H9 (cell line): ENCODE measurements around the gene NUP214. TPM values are rescaled to one million over a fixed set of nuclear protein-coding genes. Genes with fewer than 3 reads are reported as not detected.

Experiments used
- DNase-seq: peaks from one replicate; pipeline ENCODE4 v3.0.0-alpha.2; 2017
- H2AFZ ChIP-seq: one replicate; pipeline ENCODE4 v1.6.1; 2013; ENCODE audit warnings: mild to moderate bottlenecking, low read length, control low read depth, moderate library complexity
- H2AK5ac ChIP-seq: 2 replicates; pipeline ENCODE4 v1.6.1; 2013; ENCODE audit warnings: low read length, control low read depth, mixed read lengths; ENCODE audit not compliant: insufficient read length
- H2BK120ac ChIP-seq: one replicate; pipeline ENCODE4 v1.6.1; 2013; ENCODE audit warnings: low read depth, mild to moderate bottlenecking, low read length, control low read depth, inconsistent platforms; ENCODE audit not compliant: poor library complexity, severe bottlenecking
- H2BK12ac ChIP-seq: 2 replicates; pipeline ENCODE4 v1.6.1; 2013; ENCODE audit warnings: low read length, control low read depth, mixed read lengths, low read depth; ENCODE audit not compliant: insufficient read length
- H2BK15ac ChIP-seq: 2 replicates; pipeline ENCODE4 v1.6.1; 2013; ENCODE audit warnings: low read depth, low read length, control low read depth
- H2BK20ac ChIP-seq: one replicate; pipeline ENCODE4 v1.6.1; 2013; ENCODE audit warnings: low read depth, mild to moderate bottlenecking, low read length, control low read depth, inconsistent platforms; ENCODE audit not compliant: poor library complexity, severe bottlenecking
- H2BK5ac ChIP-seq: 2 replicates; pipeline ENCODE4 v1.6.1; 2013; ENCODE audit warnings: low read length, control low read depth, mixed read lengths; ENCODE audit not compliant: insufficient read length
- H3K14ac ChIP-seq: 2 replicates; pipeline ENCODE4 v1.6.1; 2013; ENCODE audit warnings: low read length, control low read depth; ENCODE audit not compliant: insufficient read depth
- H3K18ac ChIP-seq: 2 replicates; pipeline ENCODE4 v1.6.1; 2013; ENCODE audit warnings: low read depth, mild to moderate bottlenecking, mixed read lengths, low read length, control low read depth; ENCODE audit not compliant: insufficient read length
- H3K23ac ChIP-seq: 2 replicates; pipeline ENCODE4 v1.6.1; 2013; ENCODE audit warnings: low read length, control low read depth, mixed read lengths, low read depth; ENCODE audit not compliant: insufficient read length
- H3K23me2 ChIP-seq: 2 replicates; pipeline ENCODE4 v1.6.1; 2013; ENCODE audit warnings: low read depth, mild to moderate bottlenecking, mixed read lengths, low read length, control low read depth; ENCODE audit not compliant: insufficient read length, poor library complexity, severe bottlenecking
- H3K27ac ChIP-seq: 2 replicates; pipeline ENCODE4 v1.5.1; 2013; ENCODE audit warnings: low read length, control low read depth, mixed read lengths, low read depth; ENCODE audit not compliant: insufficient read length
- H3K27me3 ChIP-seq: 2 replicates; pipeline ENCODE4 v1.6.1; 2013; ENCODE audit warnings: low read length, control low read depth, inconsistent platforms; ENCODE audit not compliant: insufficient read depth
- H3K4ac ChIP-seq: 2 replicates; pipeline ENCODE4 v1.6.1; 2013; ENCODE audit warnings: low read depth, mild to moderate bottlenecking, control low read depth, inconsistent platforms, low read length, moderate library complexity
- H3K4me1 ChIP-seq: 2 replicates; pipeline ENCODE4 v1.6.1; 2013; ENCODE audit warnings: low read length, control low read depth, inconsistent platforms; ENCODE audit not compliant: insufficient read depth
- H3K4me2 ChIP-seq: 2 replicates; pipeline ENCODE4 v1.6.1; 2013; ENCODE audit warnings: low read length, control low read depth, mixed read lengths; ENCODE audit not compliant: insufficient read length, insufficient read depth
- H3K56ac ChIP-seq: 2 replicates; pipeline ENCODE4 v1.6.1; 2013; ENCODE audit warnings: low read depth, mild to moderate bottlenecking, mixed read lengths, low read length, control low read depth; ENCODE audit not compliant: insufficient read length
- H3K79me1 ChIP-seq: 2 replicates; pipeline ENCODE4 v1.6.1; 2013; ENCODE audit warnings: low read depth, mild to moderate bottlenecking, moderate library complexity, low read length, control low read depth, inconsistent platforms; ENCODE audit not compliant: insufficient read depth, poor library complexity, severe bottlenecking
- H3K79me2 ChIP-seq: 2 replicates; pipeline ENCODE4 v1.6.1; 2013; ENCODE audit warnings: low read length, control low read depth, inconsistent platforms; ENCODE audit not compliant: insufficient read depth
- H3K9ac ChIP-seq: 2 replicates; pipeline ENCODE4 v1.6.1; 2013; ENCODE audit warnings: low read length, control low read depth, mixed read lengths; ENCODE audit not compliant: insufficient read length; ENCODE audit errors: extremely low read depth
- H3K9me3 ChIP-seq: one replicate; pipeline ENCODE4 v1.6.1; 2013; ENCODE audit warnings: low read depth, low read length, inconsistent platforms; ENCODE audit not compliant: control insufficient read depth
- H3T11ph ChIP-seq: one replicate; pipeline ENCODE4 v1.6.1; 2013; ENCODE audit warnings: mild to moderate bottlenecking, low read length, control low read depth, inconsistent platforms
- H4K20me1 ChIP-seq: one replicate; pipeline ENCODE4 v1.6.1; 2013; ENCODE audit not compliant: control insufficient read depth, insufficient read length, insufficient read depth
- H4K5ac ChIP-seq: 2 replicates; pipeline ENCODE4 v1.6.1; 2013; ENCODE audit warnings: low read depth, mild to moderate bottlenecking, mixed read lengths, low read length, control low read depth; ENCODE audit not compliant: insufficient read length
- H4K8ac ChIP-seq: replicated peaks from 2 replicates; pipeline ENCODE4 v1.6.1; 2013; ENCODE audit warnings: low read length, control low read depth, mixed read lengths, low read depth; ENCODE audit not compliant: insufficient read length
- H4K91ac ChIP-seq: 2 replicates; pipeline ENCODE4 v1.6.1; 2013; ENCODE audit warnings: low read depth, mild to moderate bottlenecking, moderate library complexity, mixed read lengths, low read length, control low read depth; ENCODE audit not compliant: insufficient read length
- H3K27ac Mint-ChIP-seq, 3 experiments: 2 replicates in 2 of 3; 3 replicates in 1 of 3; pipeline ENCODE4 v1.8.0; 2020 to 2021; ENCODE audit warnings: mixed read lengths in 3 of 3, mild to moderate bottlenecking in 1 of 3, moderate library complexity in 1 of 3
- H3K27me3 Mint-ChIP-seq: 2 replicates; pipeline ENCODE4 v1.8.0; 2021; ENCODE audit warnings: low read depth, mild to moderate bottlenecking, moderate library complexity, mixed read lengths
- H3K36me3 Mint-ChIP-seq, 3 experiments: 2 replicates in 2 of 3; 3 replicates in 1 of 3; pipeline ENCODE4 v1.8.0; 2020 to 2021; ENCODE audit warnings: low read depth in 3 of 3, mixed read lengths in 3 of 3; ENCODE audit not compliant: insufficient read depth in 1 of 3
- H3K4me1 Mint-ChIP-seq, 2 experiments: 2 replicates each; pipeline ENCODE4 v1.8.0; 2020; ENCODE audit warnings: mixed read lengths in 2 of 2
- H3K4me3 Mint-ChIP-seq, 2 experiments: 2 replicates in 1 of 2; 3 replicates in 1 of 2; pipeline ENCODE4 v1.8.0; 2020 to 2021; ENCODE audit warnings: mild to moderate bottlenecking in 2 of 2, mixed read lengths in 2 of 2, moderate library complexity in 1 of 2
- H3K9me3 Mint-ChIP-seq, 2 experiments: 2 replicates in 1 of 2; 3 replicates in 1 of 2; pipeline ENCODE4 v1.8.0; 2020; ENCODE audit warnings: mild to moderate bottlenecking in 2 of 2, mixed read lengths in 2 of 2, moderate library complexity in 1 of 2
- CTCF ChIP-seq: fragments of 200-600 bp; sonication (generic); conservative IDR thresholded peaks from 3 replicates; pipeline ENCODE4 v1.8.0; 2021; ENCODE audit warnings: antibody characterized with exemption, mild to moderate bottlenecking
- WGBS: extraction: QIAGEN DNeasy Blood & Tissue Kit; methylation state at CpG from one replicate; pipeline ENCODE4 v1.1.7; 2013; ENCODE audit warnings: missing lambda C conversion rate, low lambda C conversion rate, mixed read lengths; ENCODE audit not compliant: insufficient read length; ENCODE audit errors: extremely low coverage; 5-methylcytosine and 5-hydroxymethylcytosine counted together
- total RNA-seq: library from RNA; stranded (reverse); gene quantifications from 2 replicates; pipeline ENCODE4 v1.2.1, GENCODE V29; 2021

Gene NUP214
- total RNA-seq, 1 experiment from 2014 or later: 53.8 TPM

DNA sequence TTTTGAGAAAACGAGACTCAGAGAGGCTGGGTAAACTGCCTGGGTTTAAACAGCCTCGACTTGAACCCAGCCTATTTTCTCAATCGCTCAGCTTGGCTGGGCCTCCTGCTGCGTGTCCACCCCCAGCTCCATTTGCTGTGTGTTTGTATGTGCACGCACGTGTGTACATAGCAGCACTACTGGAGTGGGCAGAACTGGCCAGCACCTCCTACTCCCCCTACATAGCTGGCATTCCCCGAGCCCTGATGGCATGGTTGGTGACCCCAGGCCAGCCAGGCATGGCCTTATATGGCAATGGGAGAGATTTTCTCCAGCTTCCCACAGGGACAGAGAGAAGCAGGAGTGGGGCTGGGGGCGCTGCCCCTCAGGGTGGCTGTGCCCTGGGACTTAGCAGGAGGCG lies 24.9 kb upstream of the NUP214 start:
- Histone ChIP-seq H3K9me3 (no peaks in the 10 kb centered on the region), H3K14ac (peak overlapping the region; percentile 73; the same call in 1 of the 2 replicates), H2AFZ (no peak overlapping the region), H4K8ac (no peak overlapping the region), H2BK5ac (no peak overlapping the region), H2BK20ac (no peak overlapping the region), H4K5ac (peak overlapping the region; percentile 45), H2BK12ac (no peak overlapping the region), H2BK15ac (no peak overlapping the region), H3K27me3 (no peaks in the 10 kb centered on the region), H3K56ac (no peak overlapping the region), H3K23me2 (peaks cover 3% of the 10 kb centered on the region), H3K4me2 (no peak overlapping the region), H3T11ph (no peak overlapping the region), H3K79me2 (no peaks in the 10 kb centered on the region; the same call in 1 of the 2 replicates), H3K9ac (peak overlapping the region; percentile 34), H3K79me1 (no peaks in the 10 kb centered on the region), H4K91ac (no peak overlapping the region), H3K4ac (no peak overlapping the region), H3K27ac (no peak overlapping the region), H3K4me1 (peaks cover 20% of the 10 kb centered on the region; the same call in 1 of the 2 replicates), H4K20me1 (no peaks in the 10 kb centered on the region), H2BK120ac (no peak overlapping the region), H3K23ac (no peak overlapping the region), H3K18ac (peak overlapping the region; percentile 5), H2AK5ac (no peak overlapping the region)
- no CpG with 5 or more reads among the region's 9 CpGs for WGBS
- H3K27ac Mint-ChIP-seq: peak overlapping the region; percentile 55 to 91 (median 87); a peak in 4 of 7 replicates
- no peaks in the 10 kb centered on the region; a peak in 1 of 5 replicates for H3K9me3 Mint-ChIP-seq
- peaks cover 52 to 64% of the 10 kb centered on the region in 2 experiments for H3K4me1 Mint-ChIP-seq
- H3K36me3 Mint-ChIP-seq: peaks cover 10 to 48% (median 24%) of the 10 kb centered on the region in 3 experiments; a peak in 6 of 7 replicates
- peaks cover 6% of the 10 kb centered on the region for H3K27me3 Mint-ChIP-seq
- no peak for TF ChIP-seq CTCF
- no peak for DNase-seq
- no peak overlapping the region; a peak in 1 of 5 replicates for H3K4me3 Mint-ChIP-seq
